Lung (tissue), 12 donors: ENCODE measurements around the gene TBCB. TPM values are rescaled to one million over a fixed set of nuclear protein-coding genes. Genes with fewer than 3 reads are reported as not detected.

Experiments
- ATAC-seq: fragments of 200-7000 bp; cut with Tn5 transposase; one replicate; pipeline ENCODE4 v1.9.1; 2020; ENCODE audit warnings: moderate number of reproducible peaks; ENCODE audit not compliant: insufficient read depth, low FRiP score
- DNase-seq, 3 donors: peaks; one replicate each; pipeline ENCODE4 v3.0.0-alpha.2; 2013 to 2017
- H3K27ac ChIP-seq, 2 donors: one replicate each; pipeline ENCODE4 v1.5.1; 2013; ENCODE audit warnings: mild to moderate bottlenecking in 2 of 2, moderate library complexity in 2 of 2, control low read depth in 1 of 2, inconsistent platforms in 1 of 2, low read depth in 1 of 2, low read length in 1 of 2
- H3K27me3 ChIP-seq, 3 donors: one replicate each; pipeline ENCODE4 v1.5.1; 2013; ENCODE audit warnings: low read length in 2 of 3; ENCODE audit not compliant: control insufficient read depth in 3 of 3, insufficient read depth in 3 of 3
- H3K36me3 ChIP-seq, 4 donors: one replicate each; pipeline ENCODE4 v1.5.1; 2013; ENCODE audit warnings: low read length in 4 of 4, mild to moderate bottlenecking in 1 of 4, moderate library complexity in 1 of 4; ENCODE audit not compliant: control insufficient read depth in 4 of 4, insufficient read depth in 4 of 4
- H3K4me1 ChIP-seq, 5 donors: one replicate each; pipeline ENCODE4 v1.5.1; 2013; ENCODE audit warnings: low read length in 5 of 5, mild to moderate bottlenecking in 2 of 5, moderate library complexity in 1 of 5; ENCODE audit not compliant: control insufficient read depth in 5 of 5, insufficient read depth in 5 of 5
- H3K4me3 ChIP-seq: one replicate; pipeline ENCODE4 v1.5.1; 2013; ENCODE audit warnings: mild to moderate bottlenecking, control low read depth, moderate library complexity
- H3K9ac ChIP-seq, 2 donors: one replicate each; pipeline ENCODE4 v1.5.1; 2013; ENCODE audit warnings: low read length in 2 of 2, control low read depth in 1 of 2; ENCODE audit not compliant: insufficient read depth in 1 of 2
- H3K9me3 ChIP-seq, 4 donors: one replicate each; pipeline ENCODE4 v1.5.1; 2013; ENCODE audit warnings: low read length in 3 of 4, mild to moderate bottlenecking in 1 of 4, moderate library complexity in 1 of 4; ENCODE audit not compliant: control insufficient read depth in 4 of 4, insufficient read depth in 3 of 4
- WGBS, 2 donors: extraction: QIAGEN DNeasy Blood & Tissue Kit; methylation state at CpG; one replicate each; pipeline ENCODE4 v1.1.7; 2013; 5-methylcytosine and 5-hydroxymethylcytosine counted together
- polyA plus RNA-seq, 2 donors: library from polyadenylated mRNA; stranded (reverse); fragments of 200-250 nt; gene quantifications; one replicate each; pipeline ENCODE4 v1.2.1, GENCODE V29; 2013
- total RNA-seq, 2 donors: library from RNA; depleted of rRNA in 1 of 2; stranded (reverse); fragments of >200 nt in 1 of 2; gene quantifications; one replicate each; pipeline ENCODE4 v1.2.1, GENCODE V29; 2014 to 2021
- TF ChIP-seq, protein P1 (sequence below): IDR thresholded peaks from 2 replicates; pipeline ENCODE4 v1.5.1; 2012; ENCODE audit warnings: mild to moderate bottlenecking; ENCODE audit errors: control extremely low read depth, extremely low read depth
- donor health status: control.
- donor health status: control.
- donor health status: Bipolar disorder and iron deficiency.
- donor health status: healthy.
- donor health status: DM: yes; HTN: yes; CAD: no.

Gene TBCB
- total and polyA plus RNA-seq, 4 donors: 63.1 to 213 (median 150) TPM

DNA sequence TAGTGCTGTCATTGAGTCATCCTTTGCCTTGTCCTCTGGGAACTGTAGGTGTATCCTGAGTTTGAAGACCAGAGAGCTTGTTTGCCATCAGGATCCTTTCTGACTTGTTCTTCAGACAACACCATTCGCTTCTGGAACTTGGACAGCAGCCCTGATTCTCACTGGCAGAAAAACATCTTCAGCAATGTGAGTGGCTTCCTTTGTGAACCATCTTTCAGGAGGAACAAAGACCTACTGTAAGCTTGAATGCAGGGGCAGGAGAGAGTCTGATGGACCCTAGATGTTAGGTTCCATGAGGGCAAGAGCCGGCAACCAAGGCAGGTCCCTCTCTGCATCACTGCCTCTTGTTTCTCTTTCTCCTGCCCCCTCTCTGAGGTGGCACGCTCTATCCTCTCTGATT is 33.9 kb upstream of the TBCB start:
- TF ChIP-seq, protein P1, sequence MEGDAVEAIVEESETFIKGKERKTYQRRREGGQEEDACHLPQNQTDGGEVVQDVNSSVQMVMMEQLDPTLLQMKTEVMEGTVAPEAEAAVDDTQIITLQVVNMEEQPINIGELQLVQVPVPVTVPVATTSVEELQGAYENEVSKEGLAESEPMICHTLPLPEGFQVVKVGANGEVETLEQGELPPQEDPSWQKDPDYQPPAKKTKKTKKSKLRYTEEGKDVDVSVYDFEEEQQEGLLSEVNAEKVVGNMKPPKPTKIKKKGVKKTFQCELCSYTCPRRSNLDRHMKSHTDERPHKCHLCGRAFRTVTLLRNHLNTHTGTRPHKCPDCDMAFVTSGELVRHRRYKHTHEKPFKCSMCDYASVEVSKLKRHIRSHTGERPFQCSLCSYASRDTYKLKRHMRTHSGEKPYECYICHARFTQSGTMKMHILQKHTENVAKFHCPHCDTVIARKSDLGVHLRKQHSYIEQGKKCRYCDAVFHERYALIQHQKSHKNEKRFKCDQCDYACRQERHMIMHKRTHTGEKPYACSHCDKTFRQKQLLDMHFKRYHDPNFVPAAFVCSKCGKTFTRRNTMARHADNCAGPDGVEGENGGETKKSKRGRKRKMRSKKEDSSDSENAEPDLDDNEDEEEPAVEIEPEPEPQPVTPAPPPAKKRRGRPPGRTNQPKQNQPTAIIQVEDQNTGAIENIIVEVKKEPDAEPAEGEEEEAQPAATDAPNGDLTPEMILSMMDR: no peak
- Histone ChIP-seq H3K4me1 (no peaks in the 10 kb centered on the region), H3K27ac (no peak overlapping the region), H3K4me3 (no peak overlapping the region), H3K36me3 (peaks cover 0 to 6% (median 4%) of the 10 kb centered on the region in 4 donors), H3K9me3 (peaks cover 0 to 2% (median 0%) of the 10 kb centered on the region in 4 donors), H3K9ac (no peak overlapping the region), H3K27me3 (no peaks in the 10 kb centered on the region)
- ATAC-seq (no peak), DNase-seq (no peak)
- 96 to 97% methylated on average over 3 of the region's 3 CpGs for WGBS, 2 donors

DNA sequence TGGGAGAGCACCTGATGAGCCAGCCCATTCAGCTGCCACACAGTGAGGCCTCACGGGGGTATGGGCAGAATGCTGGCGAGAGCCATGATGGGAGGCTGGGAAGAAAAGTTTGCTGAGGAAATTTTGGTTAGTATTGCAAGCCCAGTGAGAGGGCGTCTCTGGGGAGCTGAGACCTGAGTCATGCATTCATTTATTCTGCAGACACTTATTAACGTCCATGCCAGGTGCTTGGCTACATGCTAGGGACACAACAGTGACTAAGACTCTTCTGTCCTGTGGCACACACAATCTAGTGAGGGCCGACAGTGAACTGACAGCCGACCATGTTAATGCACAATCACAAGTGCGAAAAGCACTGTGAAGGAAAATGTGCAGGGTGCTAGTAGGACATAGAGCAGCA is 33.4 kb upstream of the TBCB start:
- ATAC-seq (no peak), DNase-seq (no peak)
- WGBS, 2 donors: 95 to 96% methylated on average over 7 of the region's 7 CpGs
- Histone ChIP-seq H3K9me3 (peaks cover 0 to 2% (median 0%) of the 10 kb centered on the region in 4 donors), H3K36me3 (peaks cover 0 to 6% (median 4%) of the 10 kb centered on the region in 4 donors), H3K4me1 (no peaks in the 10 kb centered on the region), H3K27me3 (no peaks in the 10 kb centered on the region), H3K27ac (no peak overlapping the region), H3K9ac (no peak overlapping the region), H3K4me3 (no peak overlapping the region)
- TF ChIP-seq, protein P1: no peak

DNA sequence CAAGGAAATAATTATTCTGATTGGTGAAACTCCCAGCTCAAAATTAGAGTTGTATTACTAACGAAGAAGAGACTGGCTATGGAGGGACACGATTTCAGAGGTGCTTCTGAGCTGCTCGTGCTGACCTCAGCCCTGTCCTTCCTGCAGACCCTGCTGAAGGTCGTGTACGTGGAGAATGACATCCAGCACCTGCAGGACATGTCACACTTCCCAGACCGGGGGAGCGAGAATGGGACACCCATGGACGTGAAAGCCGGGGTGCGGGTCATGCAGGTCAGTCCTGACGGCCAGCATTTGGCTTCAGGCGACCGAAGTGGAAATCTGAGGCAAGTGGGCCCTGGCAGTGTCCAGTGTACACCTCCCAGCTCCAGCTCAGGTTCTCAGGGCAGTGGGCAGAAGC is 32.4 kb upstream of the TBCB start:
- TF ChIP-seq, protein P1: no peak
- Histone ChIP-seq H3K36me3 (peaks cover 0 to 6% (median 4%) of the 10 kb centered on the region in 4 donors), H3K27me3 (no peaks in the 10 kb centered on the region), H3K4me1 (no peaks in the 10 kb centered on the region), H3K4me3 (no peak overlapping the region), H3K27ac (no peak overlapping the region), H3K9me3 (peaks cover 0 to 2% (median 0%) of the 10 kb centered on the region in 4 donors), H3K9ac (no peak overlapping the region)
- WGBS, 2 donors: 91 to 95% methylated on average over 13 of the region's 13 CpGs
- no peak for DNase-seq
- no peak for ATAC-seq
